ENCODE results near the gene RAB35. TPM values are rescaled to one million over a fixed set of nuclear protein-coding genes. Genes with fewer than 3 reads are reported as not detected.

RAB35 gene
- 10 to 100 TPM; 25.9 to 35.6 (median 30.3) TPM for polyA plus RNA-seq (ENCODE audit: insufficient read length in 10 of 10)
- long read RNA-seq, donor 1, transcript RAB35-201 (6 exons, 2,945 nt), result major isoform, 10 of 11 reads
- long read RNA-seq, donor 1, partial matches to known transcripts, result 0 of 11 reads
- long read RNA-seq, donor 1, other reads (novel, unspliced or antisense), result 0 of 11 reads
- long read RNA-seq, donor 2, transcript RAB35-201 (6 exons, 2,945 nt), result major isoform, 8 of 14 reads
- long read RNA-seq, donor 2, partial matches to known transcripts, result 6 of 14 reads
- long read RNA-seq, donor 2, other reads (novel, unspliced or antisense), result 0 of 14 reads
- long read RNA-seq, donor 3, result 0 reads
- long read RNA-seq, donor 4, transcript RAB35-201 (6 exons, 2,945 nt), result major isoform, 5 of 6 reads
- long read RNA-seq, donor 4, partial matches to known transcripts, result 0 of 6 reads
- long read RNA-seq, donor 4, other reads (novel, unspliced or antisense), result 0 of 6 reads
- long read RNA-seq, donor 5, transcript RAB35-201 (6 exons, 2,945 nt), result major isoform, 23 of 30 reads
- long read RNA-seq, donor 5, partial matches to known transcripts, result 7 of 30 reads
- long read RNA-seq, donor 5, other reads (novel, unspliced or antisense), result 0 of 30 reads
- long read RNA-seq, donor 6, transcript RAB35-201 (6 exons, 2,945 nt), result major isoform, 9 of 17 reads
- long read RNA-seq, donor 6, partial matches to known transcripts, result 8 of 17 reads
- long read RNA-seq, donor 6, other reads (novel, unspliced or antisense), result 0 of 17 reads
- long read RNA-seq, donor 7, partial matches to known transcripts, result 8 of 13 reads
- long read RNA-seq, donor 7, other reads (novel, unspliced or antisense), result 0 of 13 reads
- long read RNA-seq, donor 8, transcript RAB35-201 (6 exons, 2,945 nt), result major isoform, 6 of 11 reads
- long read RNA-seq, donor 8, partial matches to known transcripts, result 5 of 11 reads
- long read RNA-seq, donor 8, other reads (novel, unspliced or antisense), result 0 of 11 reads
- long read RNA-seq, donor 9, partial matches to known transcripts, result 0 of 1 reads
- long read RNA-seq, donor 9, other reads (novel, unspliced or antisense), result 0 of 1 reads

DNA sequence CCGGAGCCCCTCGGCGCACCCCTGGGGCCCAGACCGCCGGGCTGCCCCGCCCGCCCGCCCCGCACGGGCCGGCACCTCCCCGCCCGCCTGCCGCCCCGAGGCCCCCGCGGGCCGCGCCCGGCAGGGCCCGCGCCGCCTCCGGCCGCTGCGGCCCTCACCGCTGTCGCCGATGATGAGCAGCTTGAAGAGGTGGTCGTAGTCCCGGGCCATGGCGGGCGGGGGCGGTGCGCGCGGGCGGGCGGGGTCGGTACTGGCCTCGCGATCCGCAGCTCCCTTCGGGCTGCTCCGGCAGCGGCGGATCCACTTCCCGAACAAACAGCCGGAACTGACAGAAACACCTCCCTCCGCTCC lies at the start of gene RAB35:
TSS of gene RAB35 (minus strand) at position 313 of the 351 bp plus-strand sequence. CDS start at position 210, 103 bp downstream.
- no peak for DNase-seq

DNA sequence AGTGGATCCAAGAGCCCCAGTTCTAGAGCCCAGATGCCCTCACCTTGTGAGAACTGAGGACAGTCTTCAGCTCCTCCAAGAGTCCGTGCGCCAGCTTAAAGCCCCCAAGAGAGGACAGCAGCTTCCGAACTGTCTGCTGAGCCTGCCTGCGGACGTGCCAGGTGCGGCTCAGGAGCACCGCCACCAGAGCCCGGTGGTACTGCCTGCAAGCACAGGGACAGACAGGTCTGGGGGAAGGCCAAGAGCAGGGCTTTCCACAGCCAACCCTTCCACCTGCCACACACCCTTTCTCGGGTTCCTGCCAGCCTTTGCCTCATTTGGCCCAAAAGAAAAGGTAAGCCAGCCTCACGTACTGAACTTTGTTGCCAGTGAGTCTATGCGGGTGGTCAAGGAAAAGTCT lies 47.7 kb upstream of the RAB35 start:
- no peak for DNase-seq

DNA sequence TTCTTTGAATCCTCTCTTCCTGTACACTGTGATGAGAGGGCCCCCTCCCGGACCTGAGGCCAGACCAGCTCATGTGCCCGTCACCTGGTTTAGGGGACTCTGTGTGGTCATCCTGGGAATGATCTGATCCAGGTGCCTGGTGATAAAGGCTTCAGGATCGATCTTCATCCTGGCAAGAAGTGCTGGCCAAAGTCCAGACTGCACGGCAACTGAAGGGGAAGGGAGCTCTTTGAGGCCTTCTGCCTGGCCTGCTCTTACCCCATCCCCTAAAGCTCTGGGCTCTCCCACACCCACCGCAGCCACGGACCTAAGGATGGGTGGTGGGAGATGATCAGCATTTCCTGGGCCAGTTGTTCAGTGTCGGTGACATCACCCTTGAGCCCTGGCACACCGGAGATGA lies 46.2 kb upstream of the RAB35 start:
- DNase-seq, result no peak

DNA sequence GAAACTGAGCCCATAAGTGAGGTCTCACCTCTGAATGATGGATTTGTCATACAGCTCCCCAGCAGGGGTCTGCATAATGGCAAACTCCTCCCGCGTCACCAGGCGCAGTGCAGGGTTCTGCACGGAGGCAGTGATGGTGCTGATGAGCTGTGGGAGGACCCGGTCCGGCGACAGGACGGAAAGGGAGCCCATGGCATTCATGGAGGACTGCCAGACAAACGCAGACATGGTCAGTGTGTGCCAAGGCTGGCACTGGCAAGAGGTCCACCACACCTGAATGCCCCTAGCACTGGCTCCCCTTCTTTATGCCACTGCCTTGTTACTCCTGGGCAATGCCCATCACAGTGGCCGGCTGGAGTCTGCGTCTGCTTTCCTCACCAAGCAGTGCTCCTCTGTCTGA lies 45.3 kb upstream of the RAB35 start:
- DNase-seq, result no peak

DNA sequence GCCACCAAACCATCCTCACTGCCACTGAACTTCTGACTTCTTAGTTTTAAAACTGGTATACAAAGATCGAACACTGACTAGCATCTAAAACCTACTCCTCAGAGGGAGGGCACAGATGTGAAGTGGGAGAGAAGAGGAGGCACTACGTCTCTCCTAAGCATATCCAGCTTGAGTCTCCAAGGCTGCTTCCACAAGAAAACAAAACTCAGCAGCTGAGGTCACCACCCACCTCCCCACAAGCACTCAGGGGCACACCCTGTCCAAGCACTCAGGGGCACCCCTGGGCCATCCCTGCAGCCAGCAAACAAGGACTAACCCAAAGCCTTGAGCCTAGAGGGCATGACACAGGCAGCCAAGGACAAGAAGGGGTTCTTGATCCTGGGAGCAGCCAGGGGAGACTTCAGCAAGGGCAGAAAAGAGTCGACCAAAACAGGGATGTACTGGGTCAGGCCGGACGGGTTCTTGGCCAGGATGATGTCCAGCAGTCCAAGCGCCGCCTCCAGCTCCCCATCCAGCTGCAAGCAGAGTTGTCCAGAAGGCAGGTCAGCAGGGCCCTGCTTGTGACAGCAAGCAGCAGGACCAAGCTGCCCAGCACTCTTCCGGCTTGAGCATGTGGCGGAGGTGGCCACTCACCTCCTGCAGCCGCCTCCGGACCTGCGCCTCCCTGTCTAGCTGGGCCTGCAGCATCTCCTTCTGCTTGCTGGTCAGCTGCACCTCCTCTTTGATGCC lies 43.1 kb upstream of the RAB35 start:
- no peak for DNase-seq

DNA sequence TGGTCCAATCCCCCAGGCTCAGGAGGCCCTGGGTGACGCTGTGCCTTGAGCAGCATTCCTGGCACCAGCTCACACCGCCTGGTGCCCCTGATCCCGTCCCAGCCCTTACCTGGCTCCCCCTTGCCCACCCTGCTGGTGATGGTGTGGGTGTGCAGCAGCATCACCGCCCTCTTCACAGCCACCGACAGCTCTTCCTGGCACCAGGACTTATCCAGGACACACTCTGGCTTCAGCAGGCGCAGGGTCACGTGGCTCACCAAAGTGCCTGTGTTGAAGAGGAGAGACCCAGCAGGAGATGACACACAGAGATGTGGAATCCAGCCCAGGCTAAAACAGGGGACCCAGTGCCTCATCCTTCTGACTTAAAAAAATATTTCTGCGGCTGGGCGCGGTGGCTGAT lies 41.8 kb upstream of the RAB35 start:
- DNase-seq, result no peak

DNA sequence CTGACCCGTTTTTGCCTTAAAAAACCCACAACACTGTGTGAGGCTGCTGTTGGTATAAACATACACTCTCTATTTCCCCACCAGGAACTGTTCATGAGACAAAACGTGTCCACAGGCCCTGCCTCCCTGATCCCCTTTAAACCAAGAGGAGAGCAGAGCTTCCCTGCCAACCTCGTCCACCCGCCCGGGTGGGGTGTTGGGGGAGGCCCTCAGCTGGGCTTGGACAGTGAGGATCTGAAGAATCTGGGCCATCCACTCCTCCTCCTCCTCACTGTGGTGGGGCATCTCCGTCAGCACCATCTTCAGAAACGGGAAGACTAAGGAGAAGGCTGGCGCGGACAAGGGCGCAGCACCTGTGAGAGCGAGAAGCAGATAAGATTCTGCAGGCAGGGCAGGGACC lies 41.1 kb upstream of the RAB35 start:
- no peak for DNase-seq

DNA sequence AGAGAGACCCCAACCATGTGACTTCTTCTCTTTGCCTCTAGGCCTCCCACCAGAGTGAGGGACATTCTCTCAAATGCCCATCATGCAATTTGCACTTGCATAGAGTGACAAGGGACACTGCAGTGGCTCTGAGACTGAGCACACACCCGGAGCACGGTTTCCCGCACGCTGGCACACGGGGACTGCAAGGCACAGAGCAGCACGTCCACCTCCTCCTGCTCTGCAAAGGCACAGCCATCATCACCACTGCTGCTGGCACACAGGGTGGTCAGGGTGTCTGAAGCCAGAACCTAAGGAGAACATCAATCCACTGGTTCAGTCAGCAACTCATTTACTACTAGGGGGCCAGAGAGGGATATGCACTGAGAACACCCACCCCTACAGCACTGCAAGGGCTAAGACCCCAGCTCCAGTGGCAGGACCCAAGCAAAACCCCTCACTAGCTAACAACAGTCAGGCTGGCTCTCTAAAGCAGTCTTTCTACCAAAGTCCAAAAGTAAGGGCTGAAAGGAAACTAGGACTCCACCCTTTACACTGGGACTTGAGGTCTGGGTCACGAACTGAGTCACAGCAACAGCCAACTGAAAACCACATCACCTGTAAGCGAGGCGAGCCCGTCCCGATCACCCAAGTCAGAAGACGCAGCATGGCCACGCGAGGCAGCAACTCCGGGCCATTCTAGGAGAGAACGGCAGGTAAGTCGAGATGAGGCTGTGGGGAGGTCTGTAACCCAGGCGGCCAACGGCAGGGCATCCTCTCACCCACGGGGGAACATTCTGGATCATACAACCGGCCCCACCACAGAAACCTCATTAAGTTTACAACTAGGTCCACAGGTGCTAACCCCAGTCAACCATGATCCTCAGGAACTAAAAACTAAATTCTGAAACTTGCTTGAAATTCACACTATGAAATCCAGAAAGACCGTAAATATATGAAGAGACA lies 40.0 kb upstream of the RAB35 start:
- no peak for DNase-seq

DNA sequence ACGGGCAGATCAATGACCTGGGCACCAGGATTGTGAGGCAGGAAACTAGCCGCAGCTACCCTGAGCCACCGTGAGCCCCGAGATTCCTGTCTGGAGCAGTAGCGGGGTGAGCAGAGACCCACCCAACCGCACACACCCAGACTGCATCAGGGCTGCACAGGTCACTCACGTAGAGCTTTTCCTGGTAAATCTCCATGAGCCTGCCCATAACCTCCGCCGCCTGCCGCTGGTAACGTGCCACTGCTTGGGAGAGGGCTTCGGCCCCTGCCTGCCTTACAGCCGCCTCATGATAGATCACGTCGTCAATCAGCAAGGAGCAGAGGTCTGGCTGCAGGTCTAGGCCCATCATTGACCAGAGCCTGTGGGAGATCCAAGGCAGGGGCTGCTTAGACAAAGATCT lies 38.5 kb upstream of the RAB35 start:
- no peak for DNase-seq

DNA sequence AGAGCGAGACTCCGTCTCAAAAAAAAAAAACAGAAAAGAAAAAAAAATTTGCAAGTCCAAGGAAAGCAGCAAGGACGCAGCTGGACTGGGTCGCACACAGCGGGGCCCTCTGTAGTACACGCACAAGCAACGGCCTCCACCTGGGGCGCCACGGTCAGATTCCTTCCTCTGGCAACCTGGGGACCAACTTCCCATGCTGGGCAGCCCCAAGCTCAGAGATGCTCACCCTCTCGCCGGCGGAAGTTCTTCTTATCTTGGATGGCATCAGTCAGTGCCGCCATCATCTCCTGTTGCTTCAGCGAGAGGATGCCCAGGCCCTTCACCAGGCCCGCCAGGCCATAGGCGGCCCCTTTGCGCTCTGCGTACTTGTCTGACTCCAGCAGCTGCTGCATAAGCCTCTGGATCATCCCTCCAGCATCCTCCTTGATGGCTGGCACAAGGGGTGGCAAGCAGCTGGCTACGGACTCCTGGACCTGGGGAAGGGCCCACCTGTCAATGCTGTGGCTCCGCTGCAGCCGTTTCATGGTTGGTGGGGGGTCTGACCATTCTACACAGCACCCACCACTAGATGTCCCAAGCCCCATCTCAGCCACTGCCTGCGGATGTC lies 34.5 kb upstream of the RAB35 start:
- DNase-seq, result no peak

DNA sequence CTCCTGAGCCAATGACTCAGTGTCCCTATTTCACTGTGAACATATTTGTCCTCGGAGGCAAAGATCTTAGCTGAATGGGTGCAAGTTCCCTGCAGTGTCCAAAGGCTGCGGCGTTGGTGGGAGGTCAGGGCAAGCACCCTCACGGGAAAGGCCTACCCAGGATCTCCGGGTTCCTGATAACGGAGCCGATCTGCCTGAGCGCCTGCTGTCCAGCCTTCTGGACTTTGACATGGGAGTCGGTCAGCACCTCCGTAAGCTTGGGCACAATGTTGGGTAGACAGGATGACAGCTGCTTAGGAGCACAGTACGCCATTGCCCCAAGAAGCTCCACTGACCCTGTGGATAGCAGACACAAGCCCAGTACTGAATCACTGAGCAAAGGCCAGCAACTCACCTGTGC lies 31.5 kb upstream of the RAB35 start:
- no peak for DNase-seq

DNA sequence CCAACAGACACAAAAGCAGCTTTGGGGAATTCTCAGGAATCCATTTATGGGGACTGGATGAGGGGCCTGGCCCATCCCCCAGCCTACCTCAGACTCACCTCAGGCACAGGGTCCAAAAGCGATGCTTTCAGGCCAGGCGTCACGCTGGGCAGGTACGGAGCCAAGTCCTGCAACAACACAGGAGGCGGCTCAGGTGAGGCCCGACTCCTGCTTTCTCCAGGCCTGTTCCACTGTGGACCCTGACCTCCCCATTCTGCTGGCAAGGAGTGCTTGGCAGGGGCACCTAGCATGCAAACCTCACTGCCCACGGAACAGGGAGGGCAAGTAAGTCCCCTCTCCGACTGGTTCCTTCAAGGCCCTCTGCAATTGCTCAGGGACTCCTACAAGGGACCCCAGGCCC lies 28.6 kb upstream of the RAB35 start:
- no peak for DNase-seq

DNA sequence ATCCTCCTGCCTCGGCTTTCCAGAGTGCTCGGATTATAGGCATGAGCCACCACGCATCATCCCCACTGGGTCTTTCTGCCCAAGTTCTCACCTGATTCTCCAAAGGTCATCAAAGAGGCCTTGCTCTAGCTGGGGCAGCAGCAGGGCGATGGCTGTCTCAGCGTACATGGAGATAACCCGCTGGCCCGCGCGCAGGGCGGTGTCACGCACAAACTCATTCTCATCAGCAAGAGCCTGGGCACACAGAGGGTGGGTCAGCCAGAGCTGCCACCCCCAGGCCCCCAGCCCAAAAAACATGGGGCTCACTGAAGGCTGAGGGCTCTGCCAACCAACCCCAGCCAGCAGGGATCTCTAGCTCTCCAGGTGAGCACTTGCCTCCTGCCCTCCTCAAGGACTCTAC lies 27.7 kb upstream of the RAB35 start:
- no peak for DNase-seq

DNA sequence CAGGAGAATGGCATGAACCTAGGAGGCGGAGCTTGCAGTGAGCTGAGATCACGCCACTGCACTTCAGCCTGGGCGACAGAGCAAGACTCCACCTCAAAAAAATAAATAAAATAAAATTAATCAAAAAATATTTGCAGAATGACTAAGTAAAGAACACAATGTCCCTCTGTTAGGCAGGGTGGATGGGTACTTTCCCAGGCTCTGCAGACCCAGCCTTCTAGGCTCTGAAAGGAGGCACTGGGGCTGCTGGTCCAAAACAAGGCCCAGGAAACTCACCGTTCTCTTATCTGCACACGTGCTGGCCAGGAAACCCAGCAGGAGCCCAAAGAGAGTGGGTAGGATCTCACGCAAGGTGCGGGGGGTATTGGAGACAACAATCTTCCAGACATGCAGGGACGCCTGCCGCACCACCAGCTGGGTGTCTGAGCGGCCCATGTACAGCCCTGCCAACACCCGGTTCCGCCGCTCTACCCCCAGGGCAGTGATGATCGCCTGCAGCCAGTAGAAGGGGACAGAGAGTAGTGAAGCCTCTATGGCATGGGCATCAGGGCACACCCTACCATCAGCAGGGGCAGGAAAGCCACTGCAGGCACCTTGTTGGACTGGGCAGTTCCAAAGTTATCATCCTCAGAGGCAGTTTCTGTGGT lies 25.8 kb upstream of the RAB35 start:
- no peak for DNase-seq

DNA sequence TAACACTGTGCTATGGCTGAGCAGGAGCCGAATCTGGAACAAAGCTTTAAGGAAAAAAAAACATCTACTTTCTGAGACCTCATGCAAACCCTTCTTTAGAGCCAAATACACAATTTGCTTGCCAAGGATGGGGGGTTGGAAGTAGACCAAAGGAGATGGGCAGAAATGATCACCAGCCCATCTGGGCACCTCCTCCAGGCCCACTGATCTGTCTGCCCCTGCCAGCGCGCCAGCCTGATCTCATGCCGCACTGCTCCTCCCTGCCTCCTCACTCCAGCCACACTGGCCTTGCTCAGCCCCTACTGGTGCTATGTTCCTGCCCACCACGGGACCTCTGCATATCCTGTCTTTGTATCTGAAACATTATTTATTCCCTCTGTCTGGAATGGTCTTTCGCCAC lies 24.8 kb upstream of the RAB35 start:
- DNase-seq, result no peak

DNA sequence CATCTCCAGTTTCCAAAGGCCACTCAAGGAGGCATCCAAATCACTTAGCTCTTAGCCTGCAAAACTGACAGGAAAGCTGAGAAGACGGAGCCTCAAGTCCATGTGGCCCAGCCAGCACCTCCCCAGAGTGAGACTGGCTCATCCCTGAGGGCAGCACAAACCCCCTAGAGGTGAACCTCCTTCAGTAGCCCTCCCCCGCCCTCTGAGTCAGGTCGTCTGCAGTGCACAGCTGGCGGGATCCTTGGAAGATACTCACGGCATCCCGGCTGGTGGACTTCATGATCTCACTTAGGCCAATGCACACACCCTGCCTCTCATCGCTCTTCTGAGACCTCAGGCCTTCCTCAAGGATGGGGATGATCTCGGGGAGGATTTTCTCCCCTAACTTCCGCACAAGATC lies 24.1 kb upstream of the RAB35 start:
- no peak for DNase-seq

DNA sequence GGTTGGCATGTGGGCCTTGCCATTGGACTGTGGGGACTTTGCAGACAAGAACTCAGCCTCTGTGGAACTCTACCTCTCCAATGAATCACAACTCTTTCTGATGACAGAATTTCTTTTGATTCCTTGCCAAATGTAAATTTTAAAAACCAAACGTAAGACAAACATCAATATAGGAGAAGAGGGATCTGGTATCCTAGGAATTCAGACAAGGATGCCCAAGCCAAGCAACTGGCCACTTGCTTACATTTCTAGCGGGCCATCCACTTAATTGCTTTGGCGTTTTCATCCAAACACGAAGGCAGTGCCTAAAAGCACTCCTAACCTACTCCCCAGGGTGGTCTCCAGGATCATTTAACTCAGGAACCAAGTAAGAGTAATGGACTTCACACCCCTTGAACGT lies 23.4 kb upstream of the RAB35 start:
- no peak for DNase-seq

DNA sequence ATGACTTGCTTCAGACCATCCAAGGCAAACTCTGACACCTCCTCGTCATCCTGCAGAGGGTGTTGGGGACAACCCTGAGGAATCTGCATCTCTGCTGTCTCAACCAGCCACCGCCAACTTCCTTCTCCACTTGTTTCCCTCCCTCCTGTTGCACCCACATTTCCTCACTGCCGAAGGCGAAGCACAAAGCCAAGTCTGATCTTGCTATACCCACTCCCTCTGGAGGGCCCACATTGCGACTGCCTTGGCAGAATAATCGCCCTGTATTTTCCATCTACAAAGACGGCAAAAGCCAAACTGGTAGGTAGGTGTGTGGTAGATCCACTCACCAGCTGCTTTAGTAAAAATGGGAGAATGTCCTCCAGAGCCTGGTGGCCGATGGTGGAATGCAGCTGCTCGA lies 21.8 kb upstream of the RAB35 start:
- no peak for DNase-seq

DNA sequence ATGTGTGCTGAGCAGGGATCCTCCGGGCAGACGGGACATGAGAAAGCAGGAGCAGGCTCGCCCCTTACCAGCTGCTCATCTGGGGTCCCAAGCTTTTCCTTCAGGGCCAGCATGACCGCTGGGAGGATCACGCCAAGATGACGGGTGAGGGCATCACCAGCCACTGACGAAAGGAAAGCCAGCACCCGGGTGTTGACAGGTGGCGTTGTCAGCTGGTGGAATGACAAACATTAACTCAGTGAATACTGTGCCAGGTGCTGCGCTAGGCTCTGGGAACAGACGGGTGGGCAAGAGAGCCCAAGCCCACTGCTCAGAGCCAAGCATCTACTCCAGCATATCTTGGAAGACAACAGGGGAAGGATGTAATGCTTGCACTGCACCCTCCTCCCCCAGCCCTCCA lies 21.3 kb upstream of the RAB35 start:
- no peak for DNase-seq

All from muscle of back (tissue), 13 donors.